ENCODE results near the gene MYNN.

GRCh38 chr3:169759256-169759655 is 13.9 kb upstream of the MYNN start:
- TF ChIP-seq CTCF (IDR thresholded peaks at IDR 0.05; ENCODE audit: low read depth, low read length, missing input control): no peak
- no peak for TF ChIP-seq RAD21 (IDR thresholded peaks at IDR 0.05)
- TF ChIP-seq JUND (IDR thresholded peaks at IDR 0.05): no peak
- no peak for TF ChIP-seq SP1 (IDR thresholded peaks at IDR 0.05)
- TF ChIP-seq FOXA1 (IDR thresholded peaks at IDR 0.05): no peak
- no peak for TF ChIP-seq MAX (IDR thresholded peaks at IDR 0.05)
- no peak for TF ChIP-seq TAF1 (conservative IDR thresholded peaks at IDR 0.05)
- no peak for TF ChIP-seq REST (IDR thresholded peaks at IDR 0.05)
- TF ChIP-seq YY1 (IDR thresholded peaks at IDR 0.05): no peak
- TF ChIP-seq FOXA2 (IDR thresholded peaks at IDR 0.05): no peak
- TF ChIP-seq EGR1 (IDR thresholded peaks at IDR 0.05; ENCODE audit: low read depth in 2 of 2): no peak

Measured in liver (tissue), 3 donors.